Superior temporal gyrus (tissue), 1 donor: Measurements from ENCODE around the gene ACOT12.

Experiments used
- DNase-seq: peaks from one replicate; pipeline ENCODE4 v3.0.0-alpha.2; 2016; ENCODE audit errors: extremely low spot score

ACOT12 gene

DNA sequence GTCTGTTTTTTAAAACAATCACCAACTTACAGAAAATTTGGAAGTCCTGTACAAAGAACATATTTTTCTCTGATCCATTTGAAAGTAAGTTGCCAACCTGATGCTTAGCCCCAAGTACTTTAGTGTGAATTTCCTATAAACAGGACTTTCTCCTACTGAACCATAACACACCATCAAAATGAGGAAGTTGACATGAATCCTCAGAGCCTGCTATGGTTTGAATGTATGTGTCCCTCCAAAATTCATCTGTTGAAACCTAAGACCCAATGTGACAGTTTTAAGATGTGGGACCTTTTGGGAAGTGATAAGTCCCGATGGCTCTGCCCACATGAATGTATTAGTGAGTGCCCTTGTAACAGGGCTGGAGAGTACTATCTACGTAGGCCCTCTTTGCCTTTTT lies 6.4 kb upstream of the ACOT12 start:
- DNase-seq, result no peak

GRCh38 chr5:81398741-81399140 lies 4.8 kb upstream of the ACOT12 start:
- no peak for DNase-seq

- no peak for DNase-seq
These were observed 3.2 kb upstream of the ACOT12 start for GRCh38 chr5:81397176-81397575.

DNA sequence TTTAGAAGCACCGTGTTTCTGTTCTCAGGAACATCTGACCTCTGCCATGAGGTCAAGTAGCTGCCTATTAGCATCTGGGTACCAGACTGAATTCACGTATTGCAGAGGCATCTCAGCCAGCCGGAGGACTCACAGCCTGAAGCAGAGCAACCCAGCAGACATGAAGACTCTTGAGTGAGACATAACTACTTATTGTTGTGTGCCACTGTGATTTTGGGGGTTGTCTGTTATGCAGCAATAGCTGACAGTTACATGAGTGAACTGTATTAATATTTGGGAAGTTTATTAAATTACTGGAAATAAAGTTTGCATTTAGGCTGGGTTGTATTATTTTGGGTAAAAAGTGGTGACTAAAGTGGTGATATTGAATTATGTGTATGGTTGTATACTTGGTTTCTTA lies 1.3 kb upstream of the ACOT12 start:
- DNase-seq, result no peak

- DNase-seq, result no peak
These were observed 528 bp downstream of the ACOT12 start for GRCh38 chr5:81393430-81393782.

DNA sequence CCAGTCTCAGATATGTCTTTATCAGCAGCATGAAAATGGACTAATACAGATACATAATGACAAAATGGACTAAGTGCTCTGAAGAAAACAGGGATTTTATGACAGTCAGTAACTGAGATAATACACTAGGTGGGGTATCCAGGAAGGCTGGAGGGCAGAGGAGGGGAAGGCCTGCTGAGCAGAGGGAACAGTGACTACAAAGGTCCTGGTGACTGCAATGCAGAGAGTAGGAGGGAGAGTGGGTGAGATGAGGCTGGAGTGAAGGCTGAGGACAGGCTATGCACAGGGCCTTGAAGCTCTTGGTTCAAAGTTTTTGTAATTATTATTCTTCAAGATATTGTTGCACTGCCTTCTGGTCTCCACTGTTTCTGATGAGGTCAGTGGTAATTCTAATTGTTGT lies 4.9 kb downstream of the ACOT12 start:
- no peak for DNase-seq

DNA sequence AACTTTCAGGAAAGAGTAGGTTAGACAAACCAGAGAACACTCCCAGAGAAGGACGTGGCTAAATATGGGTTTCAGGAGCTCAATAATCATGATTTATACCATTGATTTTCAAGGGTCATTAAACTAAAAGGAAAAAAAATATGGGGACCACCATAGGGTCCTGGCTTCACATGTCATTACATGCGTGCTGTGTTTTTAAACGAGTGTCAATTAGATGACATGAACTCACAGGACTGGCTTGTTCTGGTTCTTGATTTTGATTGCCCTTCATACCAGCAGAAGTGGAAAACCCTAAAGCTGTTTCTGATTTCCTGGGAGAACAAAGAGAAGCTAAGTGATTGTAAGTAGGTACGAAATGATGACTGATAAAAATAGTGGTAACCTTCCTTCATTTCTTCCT lies 5.8 kb downstream of the ACOT12 start:
- DNase-seq, result no peak

- no peak for DNase-seq
These were observed 10.1 kb downstream of the ACOT12 start for GRCh38 chr5:81383867-81384266.

GRCh38 chr5:81371354-81371876 lies 22.5 kb downstream of the ACOT12 start:
- no peak for DNase-seq

- DNase-seq, result no peak
These were observed 23.0 kb downstream of the ACOT12 start for GRCh38 chr5:81370912-81371311.

- DNase-seq, result no peak
These were observed 28.4 kb downstream of the ACOT12 start for GRCh38 chr5:81365541-81365940.

- no peak for DNase-seq
These were observed 30.7 kb downstream of the ACOT12 start for GRCh38 chr5:81363093-81363871.

DNA sequence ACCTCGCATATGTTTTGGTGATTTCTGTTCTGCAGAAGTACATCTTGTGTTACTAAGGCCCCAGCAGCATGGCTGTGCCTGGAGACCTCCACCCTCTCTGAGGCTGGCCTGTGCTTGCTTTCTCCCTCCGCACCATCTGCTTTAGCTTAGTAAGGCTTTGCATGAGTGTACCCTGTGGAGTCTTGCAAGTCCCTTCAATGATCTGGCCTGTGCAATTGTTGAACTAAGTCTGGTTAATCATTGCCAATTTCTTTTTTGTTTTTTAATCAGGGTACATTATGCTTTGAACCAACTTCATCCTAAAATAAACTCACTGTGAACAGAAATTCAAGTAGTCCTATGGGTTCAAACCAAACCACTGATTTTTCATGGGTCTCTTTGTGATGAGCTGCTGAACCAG lies 32.3 kb downstream of the ACOT12 start:
- no peak for DNase-seq

DNA sequence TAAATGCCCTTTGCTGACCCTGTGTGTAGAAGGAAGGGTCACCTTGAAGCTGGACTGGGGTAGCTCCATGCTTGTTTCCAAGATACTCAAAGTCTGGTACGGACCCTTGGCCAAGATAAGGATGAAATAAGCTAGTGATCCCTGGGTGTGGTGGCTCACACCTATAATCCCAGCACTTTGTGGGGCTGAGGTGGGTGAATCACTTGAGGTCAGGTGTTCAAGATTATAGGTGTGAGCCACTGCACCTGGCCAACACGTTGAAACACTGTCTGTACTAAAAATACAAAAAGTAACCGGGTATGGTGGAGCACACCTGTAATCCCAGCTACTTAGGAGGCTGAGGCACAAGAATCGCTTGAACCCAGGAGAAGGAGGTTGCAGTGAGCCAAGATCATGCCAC lies 33.3 kb downstream of the ACOT12 start:
- no peak for DNase-seq

GRCh38 chr5:81359881-81360280 lies 34.1 kb downstream of the ACOT12 start:
- no peak for DNase-seq

DNA sequence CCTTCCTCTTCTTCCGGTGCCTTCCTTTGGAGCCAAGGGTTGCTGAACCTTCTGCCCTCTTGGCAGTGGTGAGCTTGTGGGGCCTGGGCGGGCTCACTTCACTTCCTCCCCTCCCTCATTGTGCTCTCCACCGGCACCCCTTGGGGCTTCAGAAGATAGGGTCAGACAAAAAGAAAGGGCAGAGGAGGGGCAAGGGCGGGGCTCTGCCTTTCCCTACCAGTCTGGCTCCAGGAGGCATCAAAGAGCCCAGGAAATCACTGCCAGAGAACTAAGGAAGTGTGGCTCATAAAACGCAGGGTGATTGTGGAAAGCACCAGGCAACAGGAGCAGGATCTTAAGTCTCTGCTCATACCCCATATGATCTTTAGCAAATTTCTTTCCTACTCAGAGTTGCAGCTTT lies 34.8 kb downstream of the ACOT12 start:
- DNase-seq, result no peak

GRCh38 chr5:81355291-81356251 lies 38.4 kb downstream of the ACOT12 start:
- DNase-seq, result no peak

DNA sequence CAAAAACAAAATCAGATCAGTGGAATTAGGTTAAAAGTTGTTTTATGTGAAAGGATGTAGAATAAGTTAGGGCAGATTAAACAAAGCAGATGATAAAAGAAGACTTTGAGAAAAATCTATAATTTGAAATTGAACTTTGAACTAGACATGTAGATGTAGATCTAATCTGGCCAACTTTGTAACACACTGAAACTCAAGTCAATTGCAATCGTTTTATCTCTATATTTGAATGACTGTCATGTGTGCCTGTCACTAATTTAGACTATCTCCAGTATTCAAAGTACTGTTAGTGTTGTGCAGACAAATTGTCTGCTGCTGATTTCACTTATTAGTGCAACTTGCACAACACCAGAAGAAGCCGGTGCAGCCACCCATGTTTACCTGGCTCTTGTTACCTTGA lies 39.8 kb downstream of the ACOT12 start:
- DNase-seq, result no peak

DNA sequence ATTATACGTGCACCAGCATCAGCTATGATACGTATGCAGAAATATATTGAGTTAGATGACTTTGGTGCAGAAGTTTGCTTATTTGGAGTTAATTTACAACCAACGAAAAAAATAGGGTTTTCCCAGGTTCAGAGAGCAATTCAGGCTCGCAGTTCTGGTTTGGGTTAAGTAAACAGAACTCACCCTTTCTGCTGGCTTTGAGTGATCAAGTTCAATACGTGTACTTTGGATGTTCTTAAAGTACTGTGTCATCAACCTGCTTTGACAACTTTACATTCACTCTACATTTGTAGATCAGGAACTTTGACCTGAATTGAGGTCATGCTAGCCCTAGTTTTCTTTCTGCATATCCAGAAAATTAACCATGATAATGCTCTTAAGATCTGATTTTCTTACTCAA lies 40.7 kb downstream of the ACOT12 start:
- DNase-seq, result no peak

DNA sequence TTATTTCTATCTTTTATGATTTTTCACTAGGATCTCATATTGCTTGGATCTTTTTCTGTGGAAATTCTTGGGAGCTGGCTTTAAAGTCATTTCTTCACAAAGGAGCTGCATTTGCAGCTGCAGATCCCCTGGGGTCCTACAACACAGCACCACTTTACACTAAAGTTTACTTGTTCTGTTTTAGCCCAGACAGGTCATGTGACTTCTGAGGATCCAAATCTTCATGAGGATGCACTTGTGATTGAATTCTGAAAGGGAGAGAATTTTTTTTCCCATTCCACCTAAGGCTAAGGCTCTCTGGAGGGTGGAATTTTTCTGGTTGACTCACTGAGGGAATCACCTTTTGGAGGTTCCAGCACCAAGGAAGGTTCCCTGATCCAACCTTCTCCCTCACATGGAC lies 43.4 kb downstream of the ACOT12 start:
- no peak for DNase-seq

DNA sequence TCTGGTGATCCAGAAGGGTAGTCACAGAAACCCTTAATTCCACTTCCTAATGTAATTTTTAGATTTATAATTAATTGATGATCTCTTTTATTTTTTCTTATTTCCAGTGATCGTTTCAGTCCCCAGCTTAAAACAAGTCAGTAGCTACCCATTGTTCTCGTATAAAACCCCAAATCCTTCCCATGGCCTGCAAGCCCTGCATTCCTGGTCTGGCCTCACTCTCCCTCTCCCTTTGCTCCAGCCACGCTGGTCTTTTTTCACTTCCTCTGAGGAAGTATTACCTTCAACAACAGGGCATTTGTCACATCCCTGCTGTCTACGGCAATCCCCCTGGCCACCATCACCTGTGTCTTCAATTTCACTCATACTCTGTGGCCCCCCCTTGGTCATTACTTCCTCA lies 44.8 kb downstream of the ACOT12 start:
- no peak for DNase-seq

DNA sequence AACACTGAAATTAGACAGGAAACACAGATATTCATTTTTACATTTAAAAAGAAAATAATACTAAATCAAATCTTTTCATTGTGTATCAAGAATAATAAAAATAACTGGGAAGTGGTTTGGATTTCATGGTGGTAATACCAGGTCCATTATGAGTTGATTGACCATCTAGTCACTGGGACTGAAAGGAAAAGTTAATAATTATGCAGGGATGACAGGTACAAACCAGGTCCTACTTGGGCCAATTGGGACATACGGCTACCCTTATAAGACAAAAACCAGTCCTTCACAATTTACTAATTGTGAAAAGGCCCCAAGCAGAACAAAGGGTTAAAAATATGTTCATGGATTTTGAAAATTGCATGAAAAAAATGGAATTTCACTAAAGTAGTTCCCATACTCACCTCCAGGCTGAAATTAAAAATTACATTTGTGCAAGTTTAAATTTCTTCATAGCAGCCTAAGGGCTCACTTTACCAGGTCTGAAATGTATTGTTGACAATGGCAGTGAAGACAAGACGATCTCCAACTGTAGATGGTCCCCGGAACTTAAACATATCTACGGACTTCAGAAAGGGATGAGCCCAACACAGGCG lies 48.4 kb downstream of the ACOT12 start:
- no peak for DNase-seq
